DMS53 (cell line): Measurements from ENCODE around the gene CYB5R4.

Experiments used
- DNase-seq: peaks from one replicate; lab custom pipeline; 2025; lab: John Stamatoyannopoulos, UW

Gene CYB5R4

DNA sequence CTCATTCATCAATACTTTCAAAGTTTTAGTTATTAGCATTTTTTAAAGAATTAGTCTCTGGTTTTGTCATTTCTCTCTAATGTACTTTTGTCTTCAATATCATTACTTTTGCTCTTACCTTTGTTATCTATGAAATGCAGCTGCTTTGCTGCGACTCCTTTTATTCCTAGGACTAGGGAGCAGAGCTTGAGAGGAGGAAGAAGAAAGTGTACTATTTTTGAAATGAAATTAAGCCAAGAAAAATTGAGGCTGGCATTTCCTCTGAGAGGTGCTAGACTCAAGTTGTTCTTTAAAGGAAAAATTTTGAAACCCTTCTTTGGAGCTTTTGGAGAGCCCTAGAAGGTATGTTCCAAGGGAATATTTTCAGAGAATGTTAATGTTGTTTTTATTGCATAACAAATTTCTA is 125.8 kb downstream of the CYB5R4 start:
- no peak for DNase-seq

DNA sequence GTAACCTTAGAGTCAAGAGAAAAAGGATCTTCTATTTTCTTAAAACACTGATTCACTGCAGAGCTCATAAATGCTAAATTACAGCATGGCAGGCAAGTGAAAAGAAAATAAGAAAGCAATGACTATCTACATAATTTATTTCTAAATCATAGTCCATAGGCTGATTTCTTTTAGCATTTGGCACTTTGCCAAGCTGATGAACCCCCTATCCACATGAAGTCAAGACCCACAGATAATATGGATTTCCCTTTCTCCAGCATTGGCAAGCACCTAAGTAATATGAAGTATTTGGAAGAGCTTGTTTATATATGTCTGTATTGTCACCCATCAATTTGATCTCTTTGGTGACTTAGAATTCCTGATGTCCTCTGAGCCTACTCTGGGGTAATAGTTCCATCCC is 126.2 kb downstream of the CYB5R4 start:
- DNase-seq, result no peak

DNA sequence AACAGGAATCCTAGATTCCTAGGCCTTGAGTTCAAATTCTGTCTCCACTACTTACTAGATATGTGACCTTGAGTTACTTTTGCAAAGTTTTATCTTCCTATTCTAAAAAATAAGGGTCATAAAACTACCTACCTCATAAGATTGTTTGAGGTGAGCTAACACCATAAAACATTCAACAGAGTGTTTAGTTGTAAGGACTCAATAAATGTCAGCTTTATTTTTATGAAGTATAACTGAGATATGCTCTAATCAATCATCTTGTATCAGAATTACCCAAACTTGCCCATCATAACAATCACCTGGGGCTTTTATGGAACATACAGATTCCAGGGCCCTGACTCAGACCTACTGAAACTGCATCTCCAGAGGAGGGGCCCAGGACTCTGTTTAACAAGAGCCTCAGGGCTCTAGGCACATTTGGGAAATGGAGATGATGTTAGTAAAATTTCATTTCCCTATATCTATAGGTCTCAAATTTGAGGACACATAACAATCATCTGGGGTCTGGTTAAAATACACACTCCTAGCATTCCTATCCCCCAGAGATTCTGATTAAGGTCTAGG is 138.6 kb downstream of the CYB5R4 start:
- no peak for DNase-seq

- DNase-seq, result no peak
Observed at GRCh38 chr6:84001119-84001518, 141.6 kb downstream of the CYB5R4 start.

- no peak for DNase-seq
Observed at GRCh38 chr6:84002226-84002625, 142.7 kb downstream of the CYB5R4 start.

- DNase-seq, result no peak
Observed at GRCh38 chr6:84003131-84003530, 143.6 kb downstream of the CYB5R4 start.

- DNase-seq, result no peak
Observed at GRCh38 chr6:84003654-84004053, 144.2 kb downstream of the CYB5R4 start.

- no peak for DNase-seq
Observed at GRCh38 chr6:84007871-84008270, 148.4 kb downstream of the CYB5R4 start.

DNA sequence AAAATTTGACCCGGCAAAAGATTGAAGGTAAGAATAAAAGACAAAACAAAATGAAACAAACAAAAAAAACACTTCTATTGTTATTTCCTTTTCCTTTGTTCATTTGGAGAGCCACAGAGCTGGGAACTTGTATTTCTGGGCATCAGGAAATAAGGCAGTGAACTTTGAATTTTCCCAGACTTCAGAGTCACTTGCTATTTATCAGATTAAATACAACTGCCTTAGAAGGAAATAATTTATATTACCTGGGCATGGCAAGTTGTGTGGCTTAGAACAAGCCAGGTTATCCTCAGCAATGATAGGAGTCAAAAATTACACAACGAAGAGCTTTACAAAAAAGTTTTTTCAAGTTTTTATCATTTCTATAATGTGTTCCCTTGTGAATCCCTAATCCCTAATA is 153.9 kb downstream of the CYB5R4 start:
- no peak for DNase-seq

- no peak for DNase-seq
Observed at GRCh38 chr6:84013931-84014330, 154.4 kb downstream of the CYB5R4 start.

DNA sequence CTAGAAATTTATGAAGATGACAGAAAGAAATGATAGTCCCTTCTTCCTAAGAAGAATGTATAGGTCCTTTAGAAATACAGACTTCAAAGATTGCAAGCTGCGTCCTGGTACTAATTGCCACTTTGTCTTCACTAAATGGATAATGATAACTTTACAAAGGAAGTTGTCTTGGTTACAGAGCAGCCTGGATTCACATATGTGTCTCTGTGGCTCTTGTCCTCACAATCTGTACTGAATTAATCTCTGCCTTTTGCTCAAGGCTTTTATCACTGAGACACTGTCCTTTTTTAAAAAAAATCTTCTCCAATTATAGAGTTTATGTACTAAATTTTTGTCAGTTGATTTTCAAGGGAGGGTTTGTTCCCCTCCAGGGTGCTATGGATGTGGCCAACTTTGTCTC is 156.5 kb downstream of the CYB5R4 start:
- no peak for DNase-seq
